GM18520 (cell line): ENCODE measurements around the gene RBMS2.

Source experiments
- ATAC-seq: cut with Tn5 transposase; IDR thresholded peaks from one replicate; pipeline ENCODE4 v1.9.1; 2021; ENCODE audit not compliant: unreplicated experiment

The RBMS2 gene

GRCh38 chr12:56629459-56630179 lies 108.0 kb downstream of the RBMS2 start:
- ATAC-seq, result no peak

GRCh38 chr12:56630180-56630632 lies 108.6 kb downstream of the RBMS2 start, which contains the start of gene BAZ2A:
TSS of gene BAZ2A (minus strand) at chr12:56630326. CDS start at chr12:56617530, 12,796 bp downstream.
- peak; percentile 34 for ATAC-seq

- ATAC-seq, result no peak
Observed at GRCh38 chr12:56631790-56632700, 110.4 kb downstream of the RBMS2 start.

GRCh38 chr12:56632701-56633467 lies 111.3 kb downstream of the RBMS2 start:
- ATAC-seq, result no peak

- ATAC-seq, result no peak
Observed at GRCh38 chr12:56633468-56634241, 112.0 kb downstream of the RBMS2 start.

GRCh38 chr12:56634242-56634836 lies 112.7 kb downstream of the RBMS2 start:
- ATAC-seq, result no peak

- ATAC-seq, result peak; percentile 22
Observed at GRCh38 chr12:56634837-56635791, 113.5 kb downstream of the RBMS2 start.

- peak; percentile 27 for ATAC-seq
Observed at GRCh38 chr12:56635806-56636674, 114.4 kb downstream of the RBMS2 start.

- peak; percentile 36 for ATAC-seq
Observed at GRCh38 chr12:56636675-56637540, 115.3 kb downstream of the RBMS2 start.

GRCh38 chr12:56637621-56638020 lies 116.0 kb downstream of the RBMS2 start:
- no peak for ATAC-seq

- no peak for ATAC-seq
Observed at GRCh38 chr12:56641219-56641618, 119.6 kb downstream of the RBMS2 start.

GRCh38 chr12:56644654-56645053 lies 123.0 kb downstream of the RBMS2 start:
- no peak for ATAC-seq

- ATAC-seq, result no peak
Observed at GRCh38 chr12:56645201-56645716, 123.6 kb downstream of the RBMS2 start.
